Colon (tissue), 2 donors: ENCODE measurements around the gene EXO1.
"Not testable (repeated sequence)": the region's sequence is repeated elsewhere in the genome, so short reads cannot be mapped to it uniquely, and the experiment has no call there.

Experiments used
- FAIRE-seq: peaks from 2 replicates; lab custom pipeline; 2012; peaks lifted over from hg19 to GRCh38; lab: Jason Lieb, UNC
- donor health status: control.
- donor health status: control.

The EXO1 gene

DNA sequence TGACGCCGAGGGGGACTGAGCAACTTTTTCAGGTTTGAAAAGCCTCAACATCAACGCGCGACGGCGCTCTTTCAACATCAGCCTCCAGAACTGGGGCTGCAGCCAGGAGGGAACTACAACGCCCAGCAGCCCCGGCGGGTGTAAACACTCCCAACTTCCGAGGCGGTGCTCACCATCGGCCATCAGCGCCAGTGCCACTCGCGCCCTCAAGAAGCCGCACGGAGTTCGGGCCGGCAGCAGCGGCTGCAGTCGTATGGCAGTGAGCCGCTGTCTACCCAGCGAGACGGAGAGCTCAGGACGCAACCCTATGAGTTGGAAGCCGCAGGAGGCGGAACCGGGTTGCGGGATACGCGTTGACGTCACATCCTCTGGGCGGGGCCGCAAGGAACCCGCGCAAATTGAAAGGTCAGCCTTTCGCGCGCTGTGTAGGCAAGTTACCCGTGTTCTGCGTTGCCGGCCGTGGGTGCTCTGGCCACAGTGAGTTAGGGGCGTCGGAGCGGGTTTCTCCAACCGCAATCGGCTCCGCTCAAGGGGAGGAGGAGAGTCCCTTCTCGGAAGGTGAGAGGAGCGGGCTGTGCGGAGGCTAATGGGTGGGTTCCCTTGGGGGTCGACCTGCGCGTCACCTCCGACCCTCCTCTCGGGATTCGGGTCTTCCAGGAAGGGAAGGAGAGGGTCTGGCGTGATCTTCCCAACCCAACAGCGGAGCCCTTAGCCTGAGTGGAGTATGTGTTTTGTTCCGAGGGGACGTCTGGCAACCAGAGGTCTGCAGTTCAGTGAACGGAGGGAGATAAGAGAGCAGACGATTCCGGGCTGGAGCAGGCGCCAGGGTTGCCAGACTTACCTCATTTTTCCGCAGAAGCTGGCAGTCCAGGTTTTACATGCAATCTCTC, at the start of gene EXO1:
Gene EXO1, plus strand, starts transcription at position 409 of the 890 bp plus-strand sequence. CDS start 2,222 bp downstream, outside the sequence.
- no peak for FAIRE-seq

DNA sequence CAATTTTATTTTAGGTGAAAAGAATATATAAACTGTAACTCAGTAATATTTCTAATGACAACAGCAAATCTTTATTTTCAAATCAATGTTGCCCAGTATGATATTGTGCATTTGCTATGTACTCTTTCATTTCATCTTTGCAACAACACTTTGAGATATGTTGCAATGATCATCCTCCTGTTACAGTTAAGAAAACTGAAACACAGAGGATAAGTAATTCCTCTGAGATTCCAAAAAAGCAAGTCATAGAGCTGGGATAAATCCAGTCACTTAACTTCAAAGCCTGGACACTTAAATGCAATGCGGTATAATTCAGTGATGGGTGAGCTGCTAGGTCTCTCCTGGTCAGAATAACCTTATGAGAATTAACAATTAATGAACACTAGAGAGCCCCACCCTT, 48.6 kb upstream of the EXO1 start:
- FAIRE-seq: no peak

DNA sequence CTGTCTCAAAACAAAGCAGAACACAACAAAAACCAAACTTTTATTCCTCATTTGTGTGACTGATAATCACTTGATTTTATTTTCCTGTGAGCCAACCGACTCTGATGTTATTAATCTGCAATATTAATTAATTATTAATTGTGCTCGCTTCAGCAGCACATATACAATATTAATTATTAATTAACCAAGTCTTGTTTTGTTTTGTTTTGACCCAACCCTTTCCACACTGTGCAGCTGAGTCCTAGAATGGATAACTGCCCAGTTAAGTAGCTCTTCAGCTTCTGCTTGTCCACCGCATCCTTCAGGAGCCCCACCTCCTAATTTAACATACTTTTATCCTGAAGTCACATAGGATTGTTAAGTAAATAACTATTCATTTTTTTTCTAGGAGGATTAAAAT, 47.4 kb upstream of the EXO1 start:
- no peak for FAIRE-seq

GRCh38 chr1:241802863-241803262, 45.1 kb upstream of the EXO1 start:
- FAIRE-seq: no peak

DNA sequence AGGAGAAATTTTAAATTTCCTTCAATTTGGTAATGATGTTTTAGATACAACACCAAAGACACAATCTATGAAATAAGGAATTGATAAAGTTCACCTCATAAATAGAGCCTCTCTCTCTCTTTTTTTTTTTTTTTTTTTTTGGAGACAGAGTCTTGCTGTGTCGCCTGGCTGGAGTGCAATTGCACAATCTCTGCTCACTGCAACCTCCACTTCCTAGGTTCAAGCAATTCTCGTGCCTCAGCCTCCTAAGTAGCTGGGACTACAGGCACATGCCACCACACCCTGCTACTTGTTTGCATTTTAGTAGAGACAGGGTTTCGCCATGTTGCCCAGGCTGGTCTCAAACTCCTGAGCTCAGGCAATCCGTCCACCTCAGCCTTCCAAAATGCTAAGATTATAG, 43.3 kb upstream of the EXO1 start:
- not testable (repeated sequence) for FAIRE-seq

DNA sequence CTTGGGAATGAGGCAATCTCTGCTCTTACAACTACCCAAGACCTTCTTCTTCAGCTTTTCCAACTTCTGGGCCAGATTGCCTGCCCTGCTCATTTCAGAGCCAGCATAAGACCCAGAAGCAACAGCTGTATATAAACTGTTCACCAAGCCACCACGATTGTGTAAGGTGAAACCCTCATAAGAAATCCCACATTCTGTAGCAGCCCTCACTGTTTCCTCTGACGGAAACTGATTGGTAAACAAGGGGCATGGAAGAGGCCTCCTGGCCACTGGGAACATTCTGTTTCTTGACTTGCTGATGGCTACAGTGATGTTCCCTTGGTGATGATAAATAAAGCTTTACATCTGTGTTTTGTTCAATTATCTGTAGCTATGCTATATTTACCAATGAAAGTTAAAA, 39.7 kb upstream of the EXO1 start:
- FAIRE-seq: no peak

- FAIRE-seq: no peak
Observed at GRCh38 chr1:241810769-241811405, 37.1 kb upstream of the EXO1 start.

DNA sequence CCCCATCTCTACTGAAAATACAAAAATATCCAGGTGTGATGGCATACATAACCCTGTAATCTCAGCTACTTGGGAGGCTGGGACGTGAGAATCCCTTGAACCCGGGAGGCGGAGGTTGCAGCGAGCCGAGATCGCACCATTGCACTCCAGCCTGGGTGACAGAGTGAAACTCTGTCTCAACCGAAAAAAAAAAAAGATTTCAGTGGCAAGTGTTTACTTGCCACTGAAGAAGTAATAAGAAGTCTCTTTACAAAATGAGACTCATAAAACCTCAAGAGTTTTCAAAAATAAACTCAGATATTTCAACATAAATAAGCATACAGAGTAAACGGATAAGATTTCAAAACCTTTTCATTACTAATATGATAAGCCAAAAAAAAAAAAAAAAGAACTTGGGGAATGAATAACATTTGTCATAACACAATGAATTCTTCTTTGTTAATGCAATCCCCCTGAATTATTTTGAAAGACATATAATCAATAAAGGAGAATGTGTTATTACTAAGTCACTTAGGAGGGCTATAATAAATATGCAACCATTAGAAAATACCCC, 34.2 kb upstream of the EXO1 start:
- no peak for FAIRE-seq

GRCh38 chr1:241816008-241816407, 32.0 kb upstream of the EXO1 start:
- no peak for FAIRE-seq

DNA sequence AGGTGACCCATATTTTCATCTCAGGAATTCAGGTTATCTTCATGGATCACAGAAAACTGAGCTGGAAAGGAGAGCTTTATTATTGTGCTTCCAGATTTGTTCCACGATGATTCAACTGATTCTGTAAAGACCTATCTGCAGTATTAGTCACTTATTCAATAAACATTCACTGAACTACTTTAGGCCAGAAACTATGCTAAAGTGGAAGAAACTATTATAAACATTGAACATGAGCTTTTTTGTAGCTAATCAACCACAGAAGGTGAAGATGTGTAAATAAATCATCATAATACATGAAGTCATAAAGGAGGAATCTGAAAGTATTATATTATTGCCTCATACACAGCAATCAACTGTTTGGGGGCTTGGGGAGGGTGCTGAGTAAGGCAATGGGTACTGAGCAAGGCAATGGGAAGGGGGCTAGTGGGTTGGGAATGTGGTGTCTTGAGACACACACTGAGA, 30.6 kb upstream of the EXO1 start:
- no peak for FAIRE-seq

DNA sequence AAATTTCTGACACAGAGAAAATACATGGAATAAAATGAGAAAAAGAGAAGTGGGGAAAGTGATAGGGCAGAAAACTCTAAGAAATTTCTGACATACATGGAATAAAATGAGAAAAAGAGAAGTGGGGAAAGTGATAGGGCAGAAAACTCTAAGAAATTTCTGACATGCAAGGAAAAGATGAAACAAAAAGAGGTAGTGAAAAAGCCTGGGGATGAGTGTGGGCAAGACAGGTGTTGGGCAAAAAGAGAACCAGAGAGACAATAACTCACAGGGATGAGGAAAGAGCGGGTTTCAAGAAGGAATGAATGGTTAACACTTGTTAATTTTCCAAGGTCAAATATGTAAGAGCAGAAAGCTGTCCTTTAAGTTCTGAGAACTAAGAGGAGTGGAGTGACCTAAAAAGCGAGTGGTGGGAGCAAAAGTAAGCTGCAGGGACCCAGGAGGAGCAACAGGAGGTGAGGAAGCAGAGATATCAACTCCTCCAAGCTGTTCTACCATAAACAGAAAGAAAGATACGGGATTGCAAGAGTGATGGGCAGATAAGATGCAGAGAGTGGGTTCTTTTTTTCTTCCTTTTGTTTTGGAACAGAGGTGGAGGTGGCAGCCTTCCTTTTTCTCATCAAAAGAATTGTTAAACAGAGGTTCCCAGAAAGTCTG, 29.9 kb upstream of the EXO1 start:
- FAIRE-seq: peak; percentile 21

DNA sequence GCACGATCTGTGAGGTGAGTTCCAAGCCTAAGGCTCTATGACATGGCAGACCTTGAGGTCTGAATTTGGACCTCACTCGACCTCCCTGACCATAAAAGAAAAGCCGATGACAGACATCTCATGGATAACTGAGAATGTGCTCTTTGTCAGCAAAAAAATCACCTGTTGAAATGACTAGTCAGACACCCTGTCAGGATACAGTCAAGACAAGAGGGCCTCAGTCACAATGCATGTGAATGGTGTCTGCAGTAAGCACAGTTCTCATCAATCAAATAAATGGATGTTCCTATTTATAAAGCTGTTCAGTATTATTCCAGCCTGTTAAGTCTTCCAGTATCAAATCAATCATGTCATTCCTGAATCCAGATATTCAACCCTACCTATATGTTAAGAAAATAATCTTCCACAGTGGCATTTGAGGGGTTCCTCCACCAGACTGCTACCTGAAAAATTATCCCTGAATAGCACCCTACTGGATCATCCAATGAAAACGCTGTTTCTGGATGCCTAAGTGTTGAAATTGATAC, 28.6 kb upstream of the EXO1 start:
- no peak for FAIRE-seq

DNA sequence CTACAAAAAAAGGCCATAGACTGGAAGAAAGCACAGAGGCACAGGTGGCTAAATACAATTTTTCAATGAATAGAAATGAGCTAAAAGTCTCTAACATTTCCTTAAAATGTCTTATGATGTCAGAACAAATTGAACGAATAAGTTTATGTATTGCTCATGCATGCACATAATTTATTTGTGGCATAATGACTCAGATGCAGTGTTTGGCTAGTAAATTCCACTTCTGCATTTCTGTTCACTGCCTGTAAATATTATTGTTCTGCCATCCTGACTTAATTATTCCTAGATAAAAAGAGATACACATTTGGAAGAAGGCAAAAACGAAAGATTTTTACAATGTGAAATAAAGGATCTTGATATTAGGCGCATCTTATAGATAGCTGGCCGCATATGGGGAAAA, 26.6 kb upstream of the EXO1 start:
- no peak for FAIRE-seq

- FAIRE-seq: no peak
Observed at GRCh38 chr1:241822846-241823245, 25.2 kb upstream of the EXO1 start.

- no peak for FAIRE-seq
Observed at GRCh38 chr1:241823925-241824324, 24.1 kb upstream of the EXO1 start.

- FAIRE-seq: no peak
Observed at GRCh38 chr1:241825581-241825980, 22.4 kb upstream of the EXO1 start.

- FAIRE-seq: not testable (repeated sequence)
Observed at GRCh38 chr1:241826613-241827012, 21.4 kb upstream of the EXO1 start.

- FAIRE-seq: no peak
Observed at GRCh38 chr1:241827264-241827663, 20.7 kb upstream of the EXO1 start.

GRCh38 chr1:241828463-241829021, 19.5 kb upstream of the EXO1 start:
- no peak for FAIRE-seq

DNA sequence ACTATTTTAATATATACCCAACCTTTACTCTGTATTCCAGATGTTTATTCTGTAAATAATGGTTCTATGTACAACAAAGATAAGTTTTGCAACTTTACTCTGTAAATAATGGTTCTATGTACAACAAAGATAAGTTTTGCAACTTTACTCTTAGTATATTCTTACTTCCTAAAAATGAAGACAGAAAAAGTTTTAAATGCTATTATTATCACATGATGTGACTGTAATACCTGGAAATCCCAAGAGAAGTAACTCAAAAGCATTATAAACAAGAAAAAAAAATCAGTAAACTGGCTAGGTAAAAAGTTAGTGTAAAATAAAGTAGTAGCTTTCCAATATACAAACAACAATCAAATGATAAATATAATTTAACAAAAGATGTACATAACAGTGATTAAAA, 18.5 kb upstream of the EXO1 start:
- FAIRE-seq: peak; percentile 55

- peak; percentile 75 for FAIRE-seq
Observed at GRCh38 chr1:241834733-241835377, 13.1 kb upstream of the EXO1 start.

GRCh38 chr1:241836941-241837340, 11.1 kb upstream of the EXO1 start:
- FAIRE-seq: no peak
